Activated CD4-positive, CD25-positive, alpha-beta regulatory T cell treated with anti-CD3 and anti-CD28 coated beads, Interleukin-2, amount 50 U/mL, for 16 hours (primary cell): ENCODE measurements around the gene CERCAM.
A peak's percentile ranks its signal among the peaks of the same experiment; 100 is the strongest.

Experiments
- DNase-seq: peaks from one replicate; pipeline ENCODE4 v3.0.0-alpha.2; 2020; ENCODE audit warnings: low read depth, low spot score

CERCAM gene

GRCh38 chr9:128456613-128457061, 36.0 kb downstream of the CERCAM start:
- peak; percentile 47 for DNase-seq

GRCh38 chr9:128457207-128457606, 36.5 kb downstream of the CERCAM start:
- DNase-seq = no peak

- DNase-seq = no peak
These were observed 38.4 kb downstream of the CERCAM start for GRCh38 chr9:128459011-128459410.

DNA sequence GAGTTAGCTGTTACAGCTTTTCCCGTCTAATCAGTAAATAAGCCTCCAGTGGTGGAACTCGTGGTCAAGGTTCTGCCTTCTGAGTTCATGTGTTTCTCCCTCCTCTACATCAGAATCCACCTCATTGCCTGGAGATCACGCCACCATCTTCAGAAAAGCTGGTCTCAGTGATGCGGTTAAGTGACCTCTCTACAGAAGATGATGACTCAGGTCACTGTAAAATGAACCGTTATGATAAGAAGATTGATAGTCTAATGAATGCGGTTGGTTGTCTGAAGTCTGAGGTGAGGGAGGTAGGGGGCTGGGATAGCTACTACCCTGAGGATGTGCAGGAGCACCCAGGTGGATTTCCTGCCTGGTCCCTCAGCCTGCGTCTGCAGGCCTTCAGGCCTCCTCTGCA, 48.4 kb downstream of the CERCAM start:
- DNase-seq = no peak

DNA sequence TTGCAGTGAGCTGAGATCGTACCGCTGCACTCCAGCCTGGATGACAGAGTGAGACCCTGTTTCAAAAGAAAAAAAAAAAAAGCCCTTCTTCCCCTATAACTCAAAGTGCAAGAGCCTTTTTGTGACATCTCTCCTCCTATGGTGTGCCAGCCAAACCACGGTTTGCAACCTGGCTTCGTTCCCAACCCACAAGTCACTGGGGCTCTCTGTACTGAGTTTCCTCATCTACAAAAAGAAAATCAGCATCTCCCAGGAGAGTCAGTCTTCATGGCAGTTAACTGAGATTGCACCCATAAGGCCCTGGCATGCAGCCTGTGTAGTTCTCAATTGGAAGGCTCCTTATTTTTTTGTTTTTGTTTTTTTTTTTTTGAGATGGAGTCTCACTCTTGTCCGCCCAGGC, 49.9 kb downstream of the CERCAM start:
- no peak for DNase-seq

DNA sequence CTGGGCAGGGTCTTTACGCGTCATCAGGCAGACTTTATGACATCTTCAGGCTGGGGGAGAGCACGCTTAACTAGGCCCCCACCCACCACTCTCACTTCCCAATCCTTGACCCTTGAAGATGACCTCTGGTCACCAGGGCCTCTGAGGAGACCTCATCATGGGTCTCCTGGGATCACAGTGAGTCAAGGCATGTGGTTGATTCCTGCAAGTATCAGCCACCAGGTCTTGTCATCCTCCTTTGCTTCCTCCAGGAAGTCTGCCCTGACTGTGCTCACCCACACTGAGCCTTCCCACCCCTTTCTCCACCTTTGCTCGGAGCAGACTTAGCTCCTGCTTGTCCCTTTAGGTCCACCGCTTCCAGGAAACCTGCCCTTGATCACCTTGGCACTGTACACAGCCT, 52.4 kb downstream of the CERCAM start:
- DNase-seq = no peak

- DNase-seq = no peak
These were observed 55.2 kb downstream of the CERCAM start for GRCh38 chr9:128475867-128476266.

DNA sequence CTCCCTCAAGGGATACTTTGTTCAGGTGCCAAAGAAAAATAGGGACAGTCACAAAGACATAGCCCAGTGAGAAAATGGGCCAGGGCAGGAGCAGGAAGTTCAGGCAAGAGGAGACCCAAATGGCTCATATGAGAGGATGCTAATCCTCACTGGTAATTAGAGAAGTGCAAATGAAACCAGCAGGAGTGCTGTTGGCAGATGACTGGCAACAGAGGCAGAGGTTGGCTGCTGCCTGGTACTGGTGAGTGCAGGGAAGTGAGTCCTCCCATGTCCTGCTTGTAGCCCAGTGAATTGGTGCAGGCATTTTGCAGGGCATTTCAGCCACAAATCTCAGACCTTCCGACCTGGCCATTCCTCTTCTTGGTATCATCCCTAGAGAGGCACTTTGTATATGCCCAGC, 58.6 kb downstream of the CERCAM start:
- no peak for DNase-seq

GRCh38 chr9:128481561-128481960, 60.9 kb downstream of the CERCAM start:
- no peak for DNase-seq

- no peak for DNase-seq
These were observed 61.5 kb downstream of the CERCAM start for GRCh38 chr9:128482186-128482585.

DNA sequence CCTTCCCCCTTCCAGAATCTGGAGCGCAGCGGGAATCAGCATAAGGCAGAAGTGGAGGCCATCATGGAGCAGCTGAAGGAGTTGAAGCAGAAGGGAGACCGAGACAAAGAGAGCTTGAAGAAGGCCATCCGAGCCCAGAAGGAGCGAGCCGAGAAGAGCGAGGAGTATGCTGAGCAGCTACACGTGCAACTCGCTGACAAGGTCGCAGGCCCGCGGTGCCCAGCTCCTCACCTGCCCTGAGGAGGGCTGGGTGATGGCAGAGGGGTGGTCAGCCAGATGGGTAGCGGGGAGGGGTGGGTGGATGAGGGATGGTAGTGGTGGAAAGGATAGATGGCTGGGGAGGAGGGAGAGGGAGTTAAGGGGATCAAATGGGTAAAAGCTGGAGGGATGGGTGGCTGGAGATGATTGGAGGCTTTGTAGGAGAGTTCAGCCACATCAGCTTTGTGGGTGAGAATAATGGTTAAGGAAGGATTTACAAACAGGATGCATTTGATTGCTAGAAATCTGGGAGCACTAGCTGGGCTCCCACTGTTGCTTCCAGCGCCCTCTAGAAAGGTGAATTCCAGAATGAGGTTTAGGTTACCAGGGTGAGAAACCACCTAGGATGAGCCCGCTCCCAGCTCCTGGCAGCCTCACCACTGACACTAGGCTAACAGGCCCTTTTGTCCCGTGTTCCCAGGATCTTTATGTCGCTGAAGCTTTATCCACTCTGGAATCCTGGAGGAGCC, 64.2 kb downstream of the CERCAM start:
- no peak for DNase-seq

- no peak for DNase-seq
These were observed 64.8 kb downstream of the CERCAM start for GRCh38 chr9:128485414-128485855.

- DNase-seq = no peak
These were observed 65.5 kb downstream of the CERCAM start for GRCh38 chr9:128486201-128486600.
